Gastrocnemius medialis (tissue), 4 donors: Measurements from ENCODE around the gene PCDH10.

Experiments
- CTCF ChIP-seq, 5 experiments: fragments of 450-650 bp in 3 of 5; fragments of 200-600 bp in 2 of 5; sonication (generic) in 2 of 5; IDR thresholded peaks in 4 of 5; conservative IDR thresholded peaks in 1 of 5; 1 replicate in 4 of 5; 2 replicates in 1 of 5; pipeline ENCODE4 v1.5.1; 2016 to 2019; ENCODE audit warnings: antibody characterized with exemption in 5 of 5, mild to moderate bottlenecking in 3 of 5, moderate library complexity in 3 of 5
- POLR2A ChIP-seq, 2 donors: fragments of 450-650 bp; IDR thresholded peaks; one replicate each; pipeline ENCODE4 v1.6.1; 2017; ENCODE audit warnings: antibody characterized with exemption in 2 of 2, mild to moderate bottlenecking in 2 of 2, moderate library complexity in 2 of 2

GRCh38 chr4:133129237-133129636 is 19.9 kb upstream of the PCDH10 start:
- TF ChIP-seq CTCF (IDR thresholded peaks at IDR 0.05 in 4 of 5, conservative IDR thresholded peaks at IDR 0.05 in 1 of 5): no peak
- no peak for TF ChIP-seq POLR2A (IDR thresholded peaks at IDR 0.05)
